B cell (primary cell): ENCODE measurements around the gene ZNHIT2.

Source experiments
- CTCF ChIP-seq: fragments of 200-600 bp; IDR thresholded peaks from one replicate; pipeline ENCODE4 v1.8.0; 2022; ENCODE audit warnings: antibody characterized with exemption, mild to moderate bottlenecking
- EZH2 ChIP-seq: IDR thresholded peaks from 2 replicates; pipeline ENCODE4 v1.6.1; 2012; ENCODE audit warnings: borderline replicate concordance, low read depth, mild to moderate bottlenecking, moderate library complexity, low read length; ENCODE audit not compliant: insufficient read depth, poor library complexity, severe bottlenecking

DNA sequence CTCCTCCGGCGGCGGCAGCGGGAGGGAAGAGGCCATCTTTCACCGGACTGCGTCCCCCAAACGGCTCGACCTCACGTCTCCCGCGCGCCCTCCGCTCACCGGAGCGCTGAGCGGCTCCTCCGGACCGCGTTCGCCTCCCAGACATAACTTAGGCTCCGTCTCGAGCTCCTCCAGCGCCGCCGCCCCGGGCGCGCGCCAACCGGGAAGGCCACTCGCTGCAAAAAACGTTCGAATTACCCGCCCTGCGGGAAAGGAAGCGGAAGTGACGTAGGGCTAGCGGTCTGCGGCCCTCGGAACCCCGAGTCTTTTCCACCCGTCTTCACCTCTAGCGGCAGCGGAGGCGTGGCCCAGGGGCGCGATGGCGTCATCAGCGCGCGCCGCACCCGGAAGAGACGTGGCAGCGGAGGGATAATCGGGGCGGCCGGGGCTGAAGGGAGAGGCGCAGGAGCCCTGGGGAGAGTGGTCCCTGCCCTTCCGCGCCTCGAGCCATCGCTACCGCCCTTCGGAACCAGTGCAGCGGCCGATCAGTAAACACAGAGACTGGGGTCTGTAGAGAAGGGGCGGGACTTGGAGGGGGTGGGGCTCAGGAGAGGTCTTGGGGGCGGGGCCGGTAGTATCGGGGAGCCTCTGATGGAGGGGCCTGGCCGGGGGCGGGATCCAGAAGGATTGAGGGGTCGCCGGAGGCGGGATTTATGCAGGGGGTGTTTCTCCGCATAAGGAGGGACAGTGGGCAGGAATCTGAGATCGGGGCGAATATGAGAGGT is 33.5 kb downstream of the ZNHIT2 start, which contains the start of the genes CDCA5 and ZFPL1:
- no peak for TF ChIP-seq CTCF
- no peak for TF ChIP-seq EZH2
